Activated CD8-positive, alpha-beta memory T cell treated with anti-CD3 and anti-CD28 coated beads for 36 hours (primary cell): ENCODE measurements around the gene CAMK2A. TPM values are rescaled to one million over a fixed set of nuclear protein-coding genes. Genes with fewer than 3 reads are reported as not detected.

ENCODE experiments used
- CTCF ChIA-PET: fragments of 350-600 bp; sonication (Branson Sonifier 250); formaldehyde crosslinking; loops from one replicate; lab custom pipeline; 2021; ENCODE audit warnings: antibody characterized with exemption; lab: Charles Lee
- POLR2A ChIA-PET: fragments of 350-600 bp; sonication (Branson Sonifier 250); formaldehyde crosslinking; loops from one replicate; lab custom pipeline; 2021; ENCODE audit warnings: antibody characterized with exemption; lab: Charles Lee
- total RNA-seq, 2 experiments: library from RNA; stranded (reverse); gene quantifications; one replicate each; pipeline ENCODE4 v1.2.3, GENCODE V29; 2021

The CAMK2A gene
- total RNA-seq, 2 experiments from 2014 or later = not detected

DNA sequence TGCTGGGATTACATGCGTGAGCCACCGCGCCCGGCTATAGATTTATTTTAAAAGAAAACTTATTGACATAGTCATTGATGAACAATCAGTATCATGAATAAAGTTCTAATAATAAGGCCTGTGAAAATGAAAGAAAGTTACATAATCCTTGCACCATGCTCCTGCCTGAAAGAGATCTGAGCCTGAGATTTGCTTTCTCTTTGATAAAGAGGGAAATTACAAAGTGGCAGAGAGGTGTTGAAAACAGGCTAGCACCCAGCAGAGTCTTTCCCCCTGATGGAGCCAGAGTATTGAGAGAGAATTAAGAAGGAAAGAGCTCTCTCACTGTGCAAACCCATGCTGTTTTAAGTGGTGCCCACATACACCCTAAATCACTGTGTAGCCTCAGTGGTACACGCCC is 62.5 kb downstream of the CAMK2A start:
- CTCF ChIA-PET = no interaction called here

DNA sequence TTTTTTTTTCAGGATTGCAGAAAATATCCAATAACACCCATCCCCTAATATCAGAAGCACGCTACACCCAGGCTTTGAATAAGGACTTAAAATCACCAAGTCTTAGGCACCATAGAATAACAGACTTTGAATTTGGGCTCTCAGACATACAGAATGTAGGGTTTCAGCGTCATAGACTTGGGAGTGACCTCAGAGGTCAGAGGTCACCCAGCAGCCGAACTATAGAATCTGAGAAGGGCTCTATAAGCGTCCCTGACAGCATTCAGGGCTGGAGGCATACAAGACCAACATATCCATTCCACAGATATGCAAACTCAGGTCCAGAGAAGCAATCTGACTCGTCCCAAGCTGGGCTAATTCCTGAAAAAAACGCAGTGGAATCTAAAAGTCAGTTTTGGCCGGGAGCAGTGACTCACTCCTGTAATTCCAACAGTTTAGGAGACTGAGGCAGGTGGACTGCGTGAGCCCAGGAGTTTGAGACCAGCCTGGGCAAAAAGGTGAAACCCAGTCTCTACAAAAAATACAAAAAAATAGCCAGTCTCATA is 65.0 kb downstream of the CAMK2A start:
- CTCF ChIA-PET = no interaction called here
- POLR2A ChIA-PET = no interaction called here

More for the DNA sequence above, 62.5 kb downstream of the CAMK2A start:
- POLR2A ChIA-PET = no interaction called here

DNA sequence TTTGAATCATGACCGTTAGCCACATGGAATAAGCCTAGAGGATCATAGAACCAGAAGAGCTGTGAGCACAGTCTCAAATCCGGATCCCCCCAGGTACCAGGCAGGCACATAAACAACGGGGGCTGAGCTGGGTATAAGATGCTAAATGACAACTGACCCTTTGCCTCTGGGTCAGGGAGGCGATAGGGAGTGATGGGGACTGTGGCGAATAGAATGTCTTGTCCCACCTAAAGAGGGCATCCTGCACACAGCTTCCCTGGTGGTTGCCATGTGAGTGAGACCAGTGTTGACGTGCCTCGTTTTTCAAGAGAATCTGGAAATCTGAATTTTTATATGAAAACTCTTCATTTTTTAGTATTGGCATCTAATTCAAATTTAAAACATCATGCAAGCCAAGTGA is 66.1 kb downstream of the CAMK2A start:
- CTCF ChIA-PET = interaction anchor here (0.6 kb wide), 1 partner anchor 717 kb away, joined by 3 read pairs; no protein-coding TSS in a partner anchor
- POLR2A ChIA-PET = no interaction called here

DNA sequence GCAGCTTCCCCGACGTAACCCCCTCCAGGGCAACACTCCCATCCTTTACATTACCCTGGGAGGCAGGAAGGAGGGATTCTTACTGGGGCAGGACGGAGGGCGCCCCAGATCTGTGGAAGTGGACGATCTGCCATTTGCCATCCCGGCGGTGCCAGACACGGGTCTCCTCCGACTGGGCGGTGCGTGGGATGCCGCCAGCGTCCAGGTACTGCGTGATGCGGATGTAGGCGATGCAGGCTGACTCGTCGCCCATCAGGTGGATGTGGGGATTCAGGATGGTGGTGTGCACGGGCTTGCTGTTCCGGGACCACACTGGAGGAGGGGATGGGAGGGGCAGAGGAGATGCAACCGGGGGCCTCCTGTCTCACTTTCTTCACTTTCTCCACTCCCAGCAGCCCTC is 66.7 kb downstream of the CAMK2A start:
- ChIA-PET POLR2A (no interaction called here), CTCF (no interaction called here)

DNA sequence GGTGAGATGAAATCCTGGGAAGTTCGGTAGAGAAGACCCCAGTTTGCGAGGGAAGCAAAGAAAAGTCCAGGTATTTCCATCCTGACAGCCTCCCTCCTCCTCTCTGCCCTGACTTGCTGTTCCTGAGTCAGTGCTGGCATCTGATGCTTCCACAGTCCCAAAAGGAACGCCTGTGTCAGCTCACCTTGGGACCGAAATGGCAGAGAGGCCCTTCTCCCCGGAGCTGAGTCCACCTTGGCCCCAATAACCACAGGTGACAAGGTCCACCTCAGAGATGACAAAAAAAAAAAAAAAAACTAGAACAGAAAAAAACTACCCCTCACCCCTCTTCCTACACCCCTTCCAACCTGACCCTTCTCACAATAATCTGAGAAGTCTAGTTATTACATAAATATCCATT is 68.1 kb downstream of the CAMK2A start:
- CTCF ChIA-PET = no interaction called here
- POLR2A ChIA-PET = interaction anchor here (0.5 kb wide), 1 partner anchor 9 kb away, joined by 4 read pairs; no protein-coding TSS in a partner anchor

DNA sequence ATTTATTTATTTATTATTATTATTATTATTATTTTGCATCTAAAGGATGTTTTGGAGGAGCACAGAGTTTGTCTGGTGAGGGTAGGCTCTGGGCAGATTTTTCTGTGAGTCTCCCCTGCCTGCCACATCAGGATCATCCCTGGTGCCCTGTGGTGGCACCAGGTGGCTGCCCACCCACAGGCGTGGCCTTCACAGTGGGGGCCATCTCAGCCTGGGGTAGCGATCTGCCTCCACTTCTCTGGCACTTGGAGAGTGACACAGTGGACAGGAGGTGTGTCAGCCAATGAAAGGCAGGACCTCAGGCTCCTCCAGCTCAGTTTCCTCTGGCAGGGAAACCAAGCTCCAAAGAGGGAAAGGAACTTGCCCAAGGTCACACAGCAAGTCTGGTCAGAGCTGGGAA is 69.7 kb downstream of the CAMK2A start:
- ChIA-PET CTCF (no interaction called here), POLR2A (no interaction called here)

DNA sequence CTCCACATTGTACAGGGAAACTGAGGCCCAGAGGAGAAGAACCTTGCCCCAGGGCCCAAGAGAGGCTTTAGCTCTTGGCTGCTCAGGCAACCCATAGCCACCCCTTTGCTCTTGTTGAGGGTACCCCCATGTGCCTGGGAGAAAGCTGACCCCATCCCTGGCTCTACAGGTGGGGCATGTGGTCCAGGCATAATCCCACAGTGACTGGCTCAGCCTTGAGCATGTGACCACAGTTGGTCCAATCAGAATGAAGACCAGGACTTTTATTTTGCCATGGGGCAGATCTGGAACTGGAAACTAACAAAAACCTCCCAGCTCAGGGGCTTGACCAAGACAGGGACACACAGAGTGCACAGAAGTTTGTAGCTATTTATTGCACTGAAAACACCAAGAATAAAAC is 70.4 kb downstream of the CAMK2A start:
- POLR2A ChIA-PET = no interaction called here
- CTCF ChIA-PET = interaction anchor here (1.1 to 1.9 kb wide), 4 partner anchors 10 to 100 kb away, joined by 3 to 8 read pairs (median 4); partner anchors contain the start of gene CDX1

DNA sequence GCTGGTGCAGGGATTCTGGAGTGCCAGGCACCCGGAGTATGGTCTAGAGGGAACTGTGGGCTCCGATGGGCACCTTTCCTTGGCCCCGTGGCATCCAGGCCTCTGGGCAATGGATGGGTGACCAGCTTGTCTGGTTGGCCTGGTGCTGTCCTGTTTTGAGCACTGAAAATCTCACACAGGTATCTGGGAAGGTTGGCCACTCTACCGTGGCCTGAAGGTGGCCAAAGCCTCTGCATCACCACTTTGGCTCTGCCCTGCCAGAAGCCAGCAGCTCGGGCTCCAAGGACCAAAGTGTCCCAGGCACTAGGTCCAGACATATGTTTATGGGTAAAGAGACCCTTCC is 70.9 kb downstream of the CAMK2A start:
- ChIA-PET POLR2A (no interaction called here), CTCF (interaction anchor here (0.8 to 1.9 kb wide), 11 partner anchors 9 to 100 kb away, joined by 3 to 8 read pairs (median 3); partner anchors contain the start of gene CDX1)

DNA sequence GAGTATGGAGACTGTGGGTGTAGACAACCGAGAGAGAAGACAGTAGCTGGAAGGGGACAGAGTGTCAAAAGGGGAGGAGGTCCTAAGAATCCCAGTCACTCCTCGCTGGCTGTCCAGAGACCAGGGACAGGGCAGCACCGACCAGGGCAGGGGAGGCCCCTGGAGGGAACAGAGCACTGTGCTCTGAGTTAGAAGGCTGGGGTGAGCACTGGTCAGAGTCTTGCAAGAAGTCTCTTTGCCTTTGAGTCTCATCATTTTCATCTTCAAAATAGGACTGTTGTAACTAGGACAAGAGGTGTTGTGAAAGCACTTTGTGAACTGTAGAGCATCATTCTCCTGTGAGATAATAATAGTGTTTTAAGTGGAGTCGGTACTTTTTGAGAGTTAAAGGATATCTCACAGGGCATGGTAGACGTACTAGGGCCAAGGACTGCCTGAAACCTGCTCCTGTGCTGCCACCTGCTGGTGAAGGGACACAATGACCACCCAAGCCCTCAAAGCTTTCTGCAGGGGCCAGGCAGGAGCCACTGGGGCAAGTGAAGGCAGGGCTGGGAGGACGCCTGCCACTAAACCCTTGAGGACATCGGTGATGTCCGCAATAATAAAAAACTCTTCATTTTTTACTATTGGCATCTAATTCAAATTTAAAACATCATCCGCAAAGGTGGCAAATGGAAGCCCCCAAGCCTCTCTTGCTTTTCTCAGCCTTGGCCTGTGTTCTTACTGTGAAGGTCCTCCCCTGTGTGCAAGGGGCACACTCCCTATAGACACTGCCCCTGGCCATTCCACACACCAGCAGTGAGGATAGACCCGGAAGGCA is 71.5 kb downstream of the CAMK2A start:
- CTCF ChIA-PET = interaction anchor here (0.8 to 1.9 kb wide), 12 partner anchors 9 to 99 kb away, joined by 3 to 8 read pairs (median 3); partner anchors contain the start of gene CDX1
- POLR2A ChIA-PET = no interaction called here

DNA sequence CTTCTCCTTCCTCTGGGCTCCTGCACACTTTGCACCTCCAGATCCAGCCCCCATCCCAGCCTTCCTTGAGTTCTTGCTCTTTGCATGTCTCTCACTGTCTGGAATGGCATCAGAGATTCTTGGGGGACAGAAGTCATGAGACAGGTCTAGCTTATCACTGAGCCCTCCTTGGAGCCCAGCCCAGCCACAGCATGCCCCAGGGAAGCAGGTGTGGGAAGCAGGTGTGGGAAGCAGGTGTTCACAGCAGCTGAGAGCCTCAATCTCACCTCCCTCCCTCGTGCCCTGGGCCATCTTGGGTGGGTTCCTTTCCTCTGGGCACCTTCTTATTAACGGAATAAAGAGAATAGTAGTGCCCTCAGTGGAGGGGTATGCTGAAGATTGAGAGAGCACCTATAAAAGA is 72.5 kb downstream of the CAMK2A start:
- POLR2A ChIA-PET = no interaction called here
- CTCF ChIA-PET = interaction anchor here (1.2 to 1.9 kb wide), 5 partner anchors 8 to 95 kb away, joined by 3 to 8 read pairs (median 3); no protein-coding TSS in a partner anchor

DNA sequence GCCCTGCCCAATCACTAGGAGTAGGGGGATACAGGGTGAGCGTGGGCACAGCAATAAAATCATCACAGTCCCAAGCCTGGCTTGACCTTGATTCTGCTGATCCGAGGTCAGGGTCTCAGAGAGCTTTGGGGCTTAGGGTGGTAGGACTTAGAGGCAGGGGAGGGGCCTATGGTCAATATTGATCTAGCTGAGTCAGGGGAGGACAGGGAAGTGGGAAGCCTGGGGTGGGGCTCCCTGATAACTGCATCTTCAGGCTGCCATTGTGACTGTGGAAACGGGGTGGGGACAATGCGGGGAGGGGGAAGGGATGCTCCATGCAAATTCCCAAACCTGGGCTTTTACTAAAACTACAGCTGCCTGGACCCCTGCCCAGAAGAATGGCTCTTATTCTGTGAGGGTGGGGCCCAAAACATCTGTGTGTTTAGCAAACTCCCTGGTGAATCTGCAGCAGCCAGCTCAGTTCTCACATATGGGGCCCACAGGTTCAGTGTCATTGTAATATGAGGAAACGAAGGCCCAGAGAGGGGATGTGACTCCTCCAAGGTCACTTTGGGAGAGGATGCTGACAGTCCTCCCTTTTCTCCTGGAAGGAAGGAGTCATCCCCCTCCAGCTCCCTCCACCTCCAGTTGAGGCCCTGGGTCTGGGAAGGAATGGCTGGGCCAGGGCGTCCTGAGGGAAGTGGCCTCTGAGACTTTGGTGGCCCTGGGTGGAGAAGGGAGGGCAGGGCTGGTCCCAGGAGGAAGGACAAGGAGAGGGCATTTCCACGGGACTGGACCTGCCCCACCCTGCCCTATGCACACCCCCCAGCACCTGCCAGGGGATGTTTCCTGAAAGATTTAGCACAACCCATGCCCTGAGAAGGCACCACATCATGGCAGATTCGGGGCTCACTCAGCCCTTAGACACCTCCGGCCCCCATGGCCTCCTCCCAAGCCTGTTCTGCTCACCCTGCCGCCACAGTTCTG is 73.3 kb downstream of the CAMK2A start:
- POLR2A ChIA-PET = no interaction called here
- CTCF ChIA-PET = interaction anchor here (1.2 kb wide), 1 partner anchor 54 kb away, joined by 3 read pairs; no protein-coding TSS in a partner anchor

DNA sequence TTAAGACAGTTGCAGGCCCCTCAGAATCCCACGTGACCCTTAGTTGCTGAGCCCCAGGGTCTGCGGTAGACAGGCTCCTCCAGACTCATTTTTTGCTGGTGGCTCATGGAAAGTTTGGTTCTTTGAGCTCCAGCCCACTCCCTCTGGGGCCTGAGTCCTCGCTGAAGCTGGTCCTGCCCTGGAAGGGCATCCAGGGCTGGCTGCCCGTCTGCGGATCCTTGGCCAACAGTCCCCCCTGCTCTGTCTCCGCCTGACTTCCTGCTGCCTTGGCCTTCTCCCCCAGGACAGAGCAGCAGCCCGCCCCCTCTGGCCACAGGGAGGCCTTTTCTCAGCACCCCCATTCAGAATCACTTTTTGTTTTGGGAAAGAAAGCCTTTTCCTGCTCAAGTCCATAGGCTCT is 75.3 kb downstream of the CAMK2A start:
- CTCF ChIA-PET = no interaction called here
- POLR2A ChIA-PET = no interaction called here

DNA sequence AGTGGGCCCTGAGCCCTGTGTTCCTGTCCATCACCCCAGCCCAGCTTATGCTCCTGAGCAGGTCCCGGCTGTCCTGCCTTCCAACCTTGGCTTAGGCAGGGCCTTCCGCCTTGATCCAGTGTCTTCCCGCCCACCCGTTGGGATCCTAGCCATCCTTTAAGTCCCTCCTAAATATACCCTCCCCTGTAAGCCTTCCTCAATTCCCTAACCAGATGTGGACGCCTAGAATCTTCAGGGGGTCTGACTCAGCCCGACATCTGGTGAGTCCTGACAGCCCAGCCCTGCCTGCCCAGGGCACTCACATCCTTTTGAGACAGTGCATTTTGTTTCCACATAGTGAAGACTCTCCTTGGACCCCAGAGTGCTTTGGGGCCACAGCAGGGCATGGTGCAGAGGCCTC is 76.0 kb downstream of the CAMK2A start:
- CTCF ChIA-PET = no interaction called here
- POLR2A ChIA-PET = no interaction called here

DNA sequence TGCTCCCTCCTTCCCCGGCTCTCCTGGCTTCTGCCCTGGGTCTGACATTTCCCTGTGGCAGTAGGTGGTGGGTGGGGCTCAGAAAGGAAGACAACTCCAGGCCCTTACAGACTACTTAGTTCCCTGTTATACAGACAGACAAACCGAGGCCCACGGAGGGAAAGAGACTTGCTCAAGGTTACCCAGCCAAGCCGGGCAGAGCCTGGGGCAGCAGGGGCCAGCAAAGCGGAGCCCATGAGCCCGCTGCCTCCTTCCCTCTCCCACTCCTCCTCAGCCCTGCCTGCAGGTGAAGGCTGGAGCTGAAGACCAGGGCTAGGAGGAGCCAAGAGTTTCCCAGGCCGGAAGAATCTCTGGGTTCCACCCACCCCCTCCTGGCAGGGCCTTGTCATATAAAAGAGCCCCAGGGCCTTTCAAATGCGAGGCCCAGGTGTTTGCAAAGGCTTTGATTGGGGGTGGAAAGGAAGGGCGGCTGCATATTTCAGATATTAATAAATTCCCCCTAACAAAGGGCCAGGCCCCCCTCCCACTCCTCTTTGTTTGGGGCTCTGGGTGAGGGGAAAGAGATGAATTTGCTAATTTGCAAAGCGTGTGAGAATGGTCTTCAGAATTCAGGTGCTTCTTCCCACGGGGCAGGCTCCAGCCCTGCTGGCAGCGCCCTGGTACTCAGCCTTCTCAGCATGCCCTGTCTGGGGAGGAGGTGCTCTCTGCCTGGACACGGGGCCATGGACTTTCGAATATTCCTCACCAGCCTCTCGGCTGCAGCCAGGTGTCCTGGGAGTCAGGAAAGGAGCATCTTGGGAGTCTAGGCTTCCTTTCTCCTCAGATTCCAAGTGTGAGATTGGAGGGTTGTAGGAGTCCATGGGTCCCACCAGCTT is 78.2 kb downstream of the CAMK2A start:
- CTCF ChIA-PET = no interaction called here
- POLR2A ChIA-PET = no interaction called here

DNA sequence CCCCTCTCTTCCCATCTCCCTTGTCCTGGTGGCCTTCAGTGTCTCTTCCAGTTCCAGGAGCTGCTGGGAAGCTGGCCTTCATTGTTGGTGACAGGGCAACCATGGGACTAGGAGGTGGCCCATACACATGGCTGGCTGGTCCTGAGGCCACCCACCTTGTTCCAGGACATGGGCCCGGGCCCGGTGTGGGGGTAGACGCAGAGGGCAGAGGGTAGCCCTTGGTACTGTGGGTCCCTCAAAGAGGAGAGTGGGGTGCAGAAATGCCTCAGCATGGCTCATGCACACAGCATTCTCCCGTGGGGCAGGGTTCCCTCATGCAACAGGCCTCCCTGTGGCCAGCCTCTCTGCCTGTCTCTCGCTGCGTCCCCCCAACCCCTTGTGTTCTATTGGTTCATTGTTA is 78.9 kb downstream of the CAMK2A start:
- CTCF ChIA-PET = no interaction called here
- POLR2A ChIA-PET = no interaction called here

DNA sequence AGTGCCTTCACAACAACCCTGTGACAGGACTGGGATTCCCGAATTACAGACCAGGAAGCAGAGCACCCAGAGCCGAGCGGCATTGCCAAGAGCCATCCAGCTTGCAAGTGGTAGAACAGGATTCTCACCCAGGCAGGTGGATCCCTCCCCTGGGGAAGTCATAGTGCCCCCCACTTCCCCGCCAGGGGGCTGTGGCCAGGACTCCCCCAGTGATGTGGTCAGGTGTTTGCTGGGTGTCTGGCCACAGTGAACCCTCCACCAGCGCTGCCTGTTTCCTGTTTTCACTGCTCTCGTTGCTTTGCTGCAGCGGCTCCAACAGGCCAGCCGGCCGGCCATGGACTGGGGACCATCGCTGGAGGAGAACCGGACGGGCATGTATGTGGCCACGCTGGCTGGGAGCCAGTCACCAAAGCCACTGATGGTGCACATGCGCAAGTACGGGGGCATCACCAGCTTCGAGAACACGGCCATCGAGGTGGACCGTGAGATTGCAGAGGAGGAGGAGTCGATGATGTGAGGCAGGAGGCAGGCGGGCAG is 80.4 kb downstream of the CAMK2A start:
- ChIA-PET CTCF (interaction anchor here (1.8 to 2.2 kb wide), 2 partner anchors 9 to 46 kb away, joined by 4 to 8 read pairs; no protein-coding TSS in a partner anchor), POLR2A (no interaction called here)

DNA sequence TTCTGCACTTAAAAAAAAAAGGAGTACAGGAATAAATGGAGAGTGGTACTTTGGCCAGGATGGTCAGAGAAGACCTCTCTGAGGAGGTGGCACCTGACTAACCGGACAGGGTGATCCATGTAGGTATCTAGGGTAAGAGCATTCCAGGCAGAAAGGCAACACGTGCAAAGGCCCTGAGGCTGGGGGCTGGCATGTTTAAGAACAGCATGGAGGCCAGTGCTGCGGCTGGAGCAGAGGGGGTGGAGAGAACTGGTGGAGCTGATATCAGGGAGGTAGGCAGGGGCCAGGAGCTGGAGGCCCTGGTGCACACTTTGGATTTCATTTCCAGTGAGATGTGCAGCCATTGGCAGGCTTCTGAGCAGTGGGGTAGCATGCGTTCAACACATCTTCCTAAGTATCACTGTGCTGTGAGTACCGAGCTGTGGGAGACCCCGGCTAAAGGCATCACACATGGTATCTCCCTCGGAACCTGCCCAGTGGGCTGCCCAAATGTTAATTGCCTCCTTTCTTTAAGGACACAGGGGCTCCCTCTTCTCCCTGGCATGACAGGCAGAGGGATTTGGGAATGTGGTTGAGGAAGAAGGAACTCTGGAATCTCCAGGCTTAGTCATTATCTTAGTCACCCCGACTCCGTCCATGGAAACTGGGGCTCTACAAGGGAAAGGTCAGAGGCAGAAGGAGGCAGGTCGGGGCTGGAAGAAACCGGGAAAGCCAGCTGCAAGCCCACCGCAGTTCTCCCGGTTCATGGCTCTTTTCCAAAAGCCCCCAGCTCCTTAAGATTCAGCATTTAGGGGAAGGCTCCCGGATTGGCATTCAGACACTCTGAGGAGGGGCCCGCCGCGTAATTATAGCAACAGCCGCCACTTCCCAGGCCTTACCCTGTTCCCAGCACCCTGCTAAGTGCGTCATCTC is 81.1 kb downstream of the CAMK2A start:
- POLR2A ChIA-PET = interaction anchor here (0.6 kb wide), 1 partner anchor 295 kb away, joined by 3 read pairs; no protein-coding TSS in a partner anchor
- CTCF ChIA-PET = interaction anchor here (1.8 to 2.2 kb wide), 2 partner anchors 10 to 46 kb away, joined by 4 to 8 read pairs; no protein-coding TSS in a partner anchor
